ENCODE results near the gene DOK4.

The DOK4 gene

GRCh38 chr16:57518520-57518919 lies 32.2 kb upstream of the DOK4 start:
- H3K4me3 ChIP-seq (ENCODE audit: low read depth, low read length): no peak overlapping the region
- no peak for DNase-seq (ENCODE audit: low read depth)
- TF ChIP-seq MAX (IDR thresholded peaks at IDR 0.05; ENCODE audit: low read depth, low read length) (no peak), POLR2A (IDR thresholded peaks at IDR 0.05; ENCODE audit: extremely low read depth, insufficient read length) (no peak), CTCF (IDR thresholded peaks at IDR 0.05; ENCODE audit: low read depth, low read length) (no peak), MYC (IDR thresholded peaks at IDR 0.05; ENCODE audit: low read depth, low read length) (no peak)

DNA sequence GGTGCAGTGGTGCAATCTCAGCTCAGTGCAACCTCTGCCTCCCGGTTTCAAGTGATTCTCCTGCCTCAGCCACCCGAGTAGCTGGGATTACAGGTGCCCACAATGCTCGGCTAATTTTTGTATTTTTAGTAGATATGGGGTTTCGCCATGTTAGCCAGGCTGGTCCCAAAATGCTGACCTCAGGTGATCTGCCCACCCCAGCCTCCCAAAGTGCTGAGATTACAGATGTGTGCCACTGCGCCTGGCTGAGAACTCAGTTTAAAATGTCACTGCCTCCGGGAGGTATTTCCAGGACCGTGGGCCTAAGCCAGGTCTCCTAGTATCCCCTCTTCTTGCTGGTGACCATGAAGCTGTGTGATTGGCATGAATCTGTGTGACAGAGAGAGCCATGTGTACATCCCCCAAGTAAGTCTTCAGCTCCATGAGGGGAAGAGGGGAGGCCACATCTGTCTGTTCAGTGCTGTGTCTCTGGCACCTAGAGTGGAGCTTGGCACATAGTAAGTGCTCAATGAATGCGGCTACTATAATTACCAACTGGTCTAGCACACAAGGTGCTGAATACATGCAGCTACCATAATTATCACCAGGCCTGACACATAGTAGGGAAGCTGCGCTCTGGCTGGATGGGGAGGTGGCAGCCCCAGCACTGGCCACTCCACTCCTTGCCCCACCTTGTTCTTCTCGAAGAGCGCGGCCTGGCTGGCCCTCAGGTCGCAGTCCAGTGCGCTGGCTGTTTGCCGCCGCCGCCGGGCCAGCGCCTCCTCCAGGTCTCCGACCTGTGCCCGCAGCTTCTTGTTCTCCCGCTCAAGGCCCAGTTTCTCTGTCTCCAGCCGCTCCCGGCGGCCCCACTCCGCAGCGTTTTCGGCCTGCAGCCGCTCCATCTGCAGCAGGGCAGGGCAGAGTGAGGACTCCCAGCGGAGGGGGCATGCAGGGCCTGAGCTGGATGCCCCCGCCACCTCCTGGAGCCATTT lies 31.4 kb upstream of the DOK4 start:
- no peak for DNase-seq (ENCODE audit: low read depth)
- no peak overlapping the region for H3K4me3 ChIP-seq (ENCODE audit: low read depth, low read length)
- no peak for TF ChIP-seq CTCF (IDR thresholded peaks at IDR 0.05; ENCODE audit: low read depth, low read length)
- no peak for TF ChIP-seq POLR2A (IDR thresholded peaks at IDR 0.05; ENCODE audit: extremely low read depth, insufficient read length)
- TF ChIP-seq MAX (IDR thresholded peaks at IDR 0.05; ENCODE audit: low read depth, low read length): no peak
- TF ChIP-seq MYC (IDR thresholded peaks at IDR 0.05; ENCODE audit: low read depth, low read length): no peak

DNA sequence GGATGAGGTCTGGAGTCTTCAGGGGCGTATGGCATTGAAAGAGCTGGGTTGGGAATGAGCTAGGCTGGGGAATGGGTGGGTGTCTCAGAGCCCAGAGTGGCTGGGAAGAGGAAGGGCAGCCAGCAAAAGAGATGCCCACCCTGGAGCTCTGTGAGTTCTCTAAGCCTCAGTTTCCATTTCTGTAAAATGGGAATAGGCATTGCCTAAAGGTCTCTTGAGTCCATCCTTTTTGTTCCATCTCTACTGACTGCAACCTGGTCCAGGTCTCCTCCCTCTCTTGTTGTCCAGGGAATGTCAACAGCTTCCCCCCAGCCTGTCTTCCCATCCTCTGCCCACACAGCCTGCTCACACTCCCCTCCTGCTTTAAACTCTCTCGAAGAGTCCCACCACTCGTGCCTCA lies 30.5 kb upstream of the DOK4 start:
- H3K4me3 ChIP-seq (ENCODE audit: low read depth, low read length): no peak overlapping the region
- no peak for DNase-seq (ENCODE audit: low read depth)
- TF ChIP-seq CTCF (IDR thresholded peaks at IDR 0.05; ENCODE audit: low read depth, low read length) (no peak), POLR2A (IDR thresholded peaks at IDR 0.05; ENCODE audit: extremely low read depth, insufficient read length) (no peak), MAX (IDR thresholded peaks at IDR 0.05; ENCODE audit: low read depth, low read length) (no peak), MYC (IDR thresholded peaks at IDR 0.05; ENCODE audit: low read depth, low read length) (no peak)

DNA sequence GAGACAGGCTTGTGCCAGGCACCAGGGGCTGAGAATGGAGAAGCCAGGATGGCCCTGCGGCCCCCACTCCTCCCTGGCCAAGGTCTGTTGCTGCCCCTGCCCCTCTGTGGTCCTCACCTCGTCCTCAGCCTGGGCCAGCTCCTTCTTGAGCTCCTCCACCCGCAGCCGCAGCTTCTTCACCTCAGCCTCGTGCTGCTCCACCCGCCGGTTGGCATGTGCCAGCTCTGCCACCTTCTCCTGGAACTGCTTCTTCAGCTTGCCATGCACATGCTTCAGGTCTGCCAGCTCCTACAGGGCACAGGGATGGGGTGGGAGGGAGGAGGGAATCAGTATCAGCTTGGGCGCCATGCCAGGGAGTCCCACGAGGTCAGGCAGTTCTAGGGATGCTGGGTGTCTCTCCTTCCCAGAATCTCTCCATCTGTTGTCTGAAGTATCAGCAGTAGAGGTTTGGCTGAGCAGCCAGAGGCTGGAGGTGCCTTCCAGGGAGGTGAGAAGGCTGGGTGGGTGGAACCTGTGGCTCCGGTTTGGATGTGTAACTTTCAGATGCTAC lies 30.0 kb upstream of the DOK4 start:
- TF ChIP-seq MAX (IDR thresholded peaks at IDR 0.05; ENCODE audit: low read depth, low read length) (no peak), CTCF (IDR thresholded peaks at IDR 0.05; ENCODE audit: low read depth, low read length) (no peak), MYC (IDR thresholded peaks at IDR 0.05; ENCODE audit: low read depth, low read length) (no peak), POLR2A (IDR thresholded peaks at IDR 0.05; ENCODE audit: extremely low read depth, insufficient read length) (no peak)
- DNase-seq (ENCODE audit: low read depth): no peak
- H3K4me3 ChIP-seq (ENCODE audit: low read depth, low read length): no peak overlapping the region

DNA sequence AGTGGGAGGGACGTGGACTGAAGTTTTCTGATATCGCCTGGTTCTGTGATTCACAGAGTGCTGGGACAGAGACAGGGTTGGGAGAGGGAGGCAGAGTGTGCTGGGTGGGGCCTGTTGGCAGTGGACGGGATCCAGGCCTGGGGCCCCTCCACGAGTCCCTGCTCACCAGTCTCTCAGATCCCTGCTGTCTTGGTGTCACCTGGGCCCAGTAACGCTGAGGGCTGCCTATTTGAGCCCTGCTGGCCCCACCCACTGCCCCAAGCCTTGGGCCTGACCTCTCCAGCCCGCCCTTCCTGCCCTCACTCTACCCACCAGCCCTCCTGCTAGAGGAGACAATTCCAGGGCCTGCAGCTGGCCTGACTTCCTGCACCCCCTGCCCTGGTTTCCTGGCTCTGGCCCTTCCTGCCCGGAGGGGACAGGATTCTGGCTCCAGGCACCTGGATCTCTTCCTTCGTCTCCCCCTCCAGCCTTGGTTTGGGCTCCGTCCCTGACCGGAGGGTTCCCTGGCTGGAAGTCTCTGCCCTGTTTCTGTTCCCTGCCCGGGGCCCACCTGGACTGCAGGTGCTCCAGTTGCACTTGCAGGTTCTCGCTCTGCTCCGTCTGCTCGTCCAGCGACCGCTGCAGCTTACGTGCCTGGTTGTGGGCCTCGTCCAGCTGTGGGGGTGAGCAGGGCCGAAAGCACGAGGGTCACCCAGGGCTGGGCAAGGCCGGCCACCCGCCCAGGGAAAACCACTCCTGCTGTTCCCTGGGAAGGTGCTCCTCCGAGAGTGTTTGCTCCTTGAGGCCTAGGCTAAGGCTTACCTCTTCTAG lies 28.7 kb upstream of the DOK4 start:
- H3K4me3 ChIP-seq (ENCODE audit: low read depth, low read length): no peak overlapping the region
- no peak for DNase-seq (ENCODE audit: low read depth)
- TF ChIP-seq CTCF (IDR thresholded peaks at IDR 0.05; ENCODE audit: low read depth, low read length) (no peak), MAX (IDR thresholded peaks at IDR 0.05; ENCODE audit: low read depth, low read length) (no peak), MYC (IDR thresholded peaks at IDR 0.05; ENCODE audit: low read depth, low read length) (no peak), POLR2A (IDR thresholded peaks at IDR 0.05; ENCODE audit: extremely low read depth, insufficient read length) (no peak)

Measured in NB4 (cell line).